ENCODE results near the gene PERM1. TPM values are rescaled to one million over a fixed set of nuclear protein-coding genes. Genes with fewer than 3 reads are reported as not detected.
"Not testable (repeated sequence)": the region's sequence is repeated elsewhere in the genome, so short reads cannot be mapped to it uniquely, and the experiment has no call there.

Gene PERM1
- total RNA-seq, 4 donors from 2014 or later: 0.24 to 0.93 (median 0.44) TPM

DNA sequence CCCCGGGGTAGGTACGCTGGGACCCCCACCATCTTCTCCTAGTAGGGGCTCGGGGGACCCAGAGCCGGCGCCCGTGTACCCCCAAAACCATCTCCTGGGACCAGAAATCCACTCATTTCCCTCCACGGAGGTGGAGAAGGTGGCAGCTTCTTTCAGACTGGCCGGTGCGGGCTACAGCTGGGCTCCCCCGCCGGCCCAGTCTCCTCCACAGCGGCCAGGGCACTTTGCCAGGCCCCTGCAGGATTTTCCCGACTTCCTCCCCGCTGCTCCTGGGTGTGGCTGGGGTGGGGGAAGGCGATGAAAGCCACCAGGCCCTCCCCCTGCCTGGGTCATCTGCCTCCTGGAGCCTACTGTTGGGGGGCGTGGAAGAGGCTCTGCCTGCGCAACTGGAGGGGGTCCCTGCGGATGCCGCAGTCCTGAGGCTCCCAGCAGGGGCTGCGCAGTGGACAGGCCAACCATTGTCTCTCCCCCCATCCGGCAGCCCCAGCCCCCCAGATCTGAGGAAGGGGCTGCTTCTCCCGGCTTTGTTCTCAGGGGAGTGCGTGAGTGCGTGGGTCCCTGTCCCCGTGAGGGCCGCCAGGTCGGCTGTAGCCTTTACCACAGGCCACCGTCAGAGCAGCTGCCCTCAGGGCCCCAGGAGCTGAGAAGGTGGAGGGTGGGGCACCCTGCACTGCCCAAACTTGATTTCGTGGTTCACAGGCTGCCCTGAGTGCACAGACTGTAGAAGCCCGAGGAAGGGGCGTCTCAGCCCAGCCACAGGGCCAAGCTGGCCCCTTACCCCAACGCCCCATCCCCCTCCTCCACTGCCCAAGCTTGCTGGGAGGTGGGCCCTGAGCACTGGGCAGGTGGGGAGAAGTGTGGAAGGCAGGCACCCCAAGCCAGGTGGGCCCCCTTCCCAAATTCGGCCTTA, 39.4 kb upstream of the PERM1 start:
- Histone ChIP-seq H3K27me3 (no peaks in the 10 kb centered on the region), H3K4me1 (peaks cover 59% of the 10 kb centered on the region), H3K36me3 (no peaks in the 10 kb centered on the region), H3K9me3 (no peaks in the 10 kb centered on the region), H3K27ac (no peak overlapping the region), H3K4me3 (peak overlapping the region; percentile 75)
- WGBS: no CpG with 5 or more reads among the region's 33 CpGs
- TF ChIP-seq POLR2A (IDR thresholded peaks at IDR 0.05) (no peak), EP300 (IDR thresholded peaks at IDR 0.05) (no peak), POLR2AphosphoS5 (IDR thresholded peaks at IDR 0.05) (no peak)
- TF ChIP-seq, protein P1, sequence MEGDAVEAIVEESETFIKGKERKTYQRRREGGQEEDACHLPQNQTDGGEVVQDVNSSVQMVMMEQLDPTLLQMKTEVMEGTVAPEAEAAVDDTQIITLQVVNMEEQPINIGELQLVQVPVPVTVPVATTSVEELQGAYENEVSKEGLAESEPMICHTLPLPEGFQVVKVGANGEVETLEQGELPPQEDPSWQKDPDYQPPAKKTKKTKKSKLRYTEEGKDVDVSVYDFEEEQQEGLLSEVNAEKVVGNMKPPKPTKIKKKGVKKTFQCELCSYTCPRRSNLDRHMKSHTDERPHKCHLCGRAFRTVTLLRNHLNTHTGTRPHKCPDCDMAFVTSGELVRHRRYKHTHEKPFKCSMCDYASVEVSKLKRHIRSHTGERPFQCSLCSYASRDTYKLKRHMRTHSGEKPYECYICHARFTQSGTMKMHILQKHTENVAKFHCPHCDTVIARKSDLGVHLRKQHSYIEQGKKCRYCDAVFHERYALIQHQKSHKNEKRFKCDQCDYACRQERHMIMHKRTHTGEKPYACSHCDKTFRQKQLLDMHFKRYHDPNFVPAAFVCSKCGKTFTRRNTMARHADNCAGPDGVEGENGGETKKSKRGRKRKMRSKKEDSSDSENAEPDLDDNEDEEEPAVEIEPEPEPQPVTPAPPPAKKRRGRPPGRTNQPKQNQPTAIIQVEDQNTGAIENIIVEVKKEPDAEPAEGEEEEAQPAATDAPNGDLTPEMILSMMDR (IDR thresholded peaks at IDR 0.05): no peak
- DNase-seq (ENCODE audit: low spot score in 2 of 2): no peak

DNA sequence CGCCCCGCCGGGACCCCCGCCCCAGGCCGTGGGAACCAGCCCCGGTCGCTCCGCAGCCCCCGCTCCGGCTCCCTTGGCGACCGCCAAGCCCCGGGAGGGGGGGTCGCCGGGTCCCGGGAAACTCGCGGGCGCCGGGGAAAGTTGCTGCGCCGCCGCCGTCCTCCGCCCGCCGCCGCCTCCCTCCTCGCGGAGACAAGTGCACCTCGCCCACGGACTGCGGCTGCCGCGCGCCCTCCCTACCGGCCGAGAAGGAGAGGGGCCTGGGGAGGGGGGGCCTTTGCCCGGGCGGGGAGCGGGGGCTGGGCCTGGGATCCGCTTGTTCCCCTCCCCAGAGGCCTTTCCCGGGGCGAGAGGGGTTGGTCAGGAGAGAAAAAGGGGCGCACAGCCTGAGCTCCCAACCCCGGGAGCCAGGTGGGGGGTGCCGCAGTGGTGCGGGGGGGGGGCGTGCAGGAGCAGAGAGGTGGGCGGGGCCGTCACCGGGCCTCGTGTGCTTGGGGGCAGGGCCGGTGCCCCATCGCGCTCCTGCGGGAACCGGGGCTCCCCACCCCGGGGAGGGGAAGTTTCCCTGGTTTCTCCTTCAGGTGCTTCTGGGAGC, 38.6 kb upstream of the PERM1 start:
- Histone ChIP-seq H3K9me3 (no peaks in the 10 kb centered on the region), H3K27ac (peak overlapping the region; percentile 90), H3K36me3 (no peaks in the 10 kb centered on the region), H3K4me3 (peak overlapping the region; percentile 75), H3K27me3 (no peaks in the 10 kb centered on the region), H3K4me1 (peaks cover 53% of the 10 kb centered on the region)
- no peak for DNase-seq (ENCODE audit: low spot score in 2 of 2)
- TF ChIP-seq POLR2AphosphoS5 (IDR thresholded peaks at IDR 0.05) (no peak), POLR2A (IDR thresholded peaks at IDR 0.05) (no peak), EP300 (IDR thresholded peaks at IDR 0.05) (no peak)
- TF ChIP-seq, protein P1 (IDR thresholded peaks at IDR 0.05): no peak
- WGBS: no CpG with 5 or more reads among the region's 59 CpGs

DNA sequence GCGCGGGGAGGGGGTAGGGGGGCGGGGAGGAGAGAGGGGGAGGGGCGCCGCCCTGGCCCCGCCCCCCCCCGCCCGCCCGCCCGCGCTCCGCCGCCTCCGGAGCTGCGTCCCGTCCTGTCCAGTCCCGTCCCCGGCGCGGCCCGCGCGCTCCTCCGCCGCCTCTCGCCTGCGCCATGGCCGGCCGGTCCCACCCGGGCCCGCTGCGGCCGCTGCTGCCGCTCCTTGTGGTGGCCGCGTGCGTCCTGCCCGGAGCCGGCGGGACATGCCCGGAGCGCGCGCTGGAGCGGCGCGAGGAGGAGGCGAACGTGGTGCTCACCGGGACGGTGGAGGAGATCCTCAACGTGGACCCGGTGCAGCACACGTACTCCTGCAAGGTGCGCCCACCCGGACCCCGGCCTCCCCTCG, 38.1 kb upstream of the PERM1 start, which contains the start of gene AGRN:
AGRN (plus strand) TSS at position 121 of the 405 bp plus-strand sequence; CDS start at position 174, 53 bp downstream.
- H3K36me3 ChIP-seq: no peaks in the 10 kb centered on the region
- peaks cover 49% of the 10 kb centered on the region for H3K4me1 ChIP-seq
- 0% methylated on average over 1 of the region's 58 CpGs for WGBS
- no peak for DNase-seq (ENCODE audit: low spot score in 2 of 2)
- TF ChIP-seq EP300 (IDR thresholded peaks at IDR 0.05) (no peak), POLR2A (IDR thresholded peaks at IDR 0.05) (no peak), POLR2AphosphoS5 (IDR thresholded peaks at IDR 0.05) (no peak)
- TF ChIP-seq, protein P1 (IDR thresholded peaks at IDR 0.05): no peak
- no peaks in the 10 kb centered on the region for H3K27me3 ChIP-seq
- H3K27ac ChIP-seq: peak within 1 kb of the TSS; percentile 90
- peak within 1 kb of the TSS; percentile 75 for H3K4me3 ChIP-seq
- no peaks in the 10 kb centered on the region for H3K9me3 ChIP-seq

DNA sequence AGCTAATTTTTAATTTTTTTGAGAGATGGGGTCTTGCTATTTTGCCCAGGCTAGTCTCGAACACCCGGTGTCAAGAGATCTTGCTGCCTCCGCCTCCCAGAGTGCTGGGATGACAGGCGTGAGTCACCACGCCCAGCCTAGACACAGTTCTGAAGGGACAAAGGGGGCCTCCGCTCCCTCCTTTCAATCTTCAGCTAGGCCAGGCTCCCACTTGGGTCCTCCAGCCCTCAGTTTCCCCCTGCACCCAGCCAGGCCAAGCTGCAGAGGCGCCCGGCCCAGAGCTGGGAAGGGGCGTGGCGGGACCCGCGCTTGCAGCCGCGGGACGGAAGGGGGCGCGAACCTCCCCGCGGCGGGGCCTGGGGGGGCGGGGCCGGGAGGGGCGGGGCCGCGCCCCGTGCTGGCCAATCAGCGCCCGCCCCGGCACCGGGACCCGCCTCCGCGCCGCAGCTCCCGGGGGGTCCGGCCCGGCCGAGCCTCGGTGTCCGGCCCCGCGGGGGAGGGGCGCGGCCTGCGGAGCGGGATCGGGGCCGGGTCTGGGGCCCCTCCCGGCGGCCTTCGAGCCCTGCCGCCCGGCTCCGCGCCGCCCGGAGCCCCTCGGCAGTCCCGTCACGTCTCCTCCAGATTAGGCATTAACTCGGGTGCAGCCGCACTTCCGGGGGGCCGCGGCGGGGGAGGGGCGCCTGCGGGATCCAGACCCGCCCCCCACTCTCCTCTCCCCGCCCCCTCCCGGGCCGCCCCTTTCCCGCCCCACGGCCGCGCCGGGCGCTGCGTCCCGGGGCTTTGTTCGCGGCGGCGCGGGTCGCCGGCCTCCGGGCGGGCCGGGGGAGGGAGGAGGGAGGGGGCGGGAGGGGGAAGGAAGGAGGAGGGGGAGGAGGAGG, 37.5 kb upstream of the PERM1 start:
- Histone ChIP-seq H3K36me3 (no peaks in the 10 kb centered on the region), H3K4me3 (peak overlapping the region; percentile 75), H3K9me3 (no peaks in the 10 kb centered on the region), H3K27me3 (no peaks in the 10 kb centered on the region), H3K4me1 (peaks cover 48% of the 10 kb centered on the region), H3K27ac (peak overlapping the region; percentile 90)
- no peak for DNase-seq (ENCODE audit: low spot score in 2 of 2)
- WGBS: 9% methylated on average over 8 of the region's 91 CpGs
- TF ChIP-seq, protein P1 (IDR thresholded peaks at IDR 0.05): peak in 1 of 2 donors; percentile 69
- no peak for TF ChIP-seq EP300 (IDR thresholded peaks at IDR 0.05)

DNA sequence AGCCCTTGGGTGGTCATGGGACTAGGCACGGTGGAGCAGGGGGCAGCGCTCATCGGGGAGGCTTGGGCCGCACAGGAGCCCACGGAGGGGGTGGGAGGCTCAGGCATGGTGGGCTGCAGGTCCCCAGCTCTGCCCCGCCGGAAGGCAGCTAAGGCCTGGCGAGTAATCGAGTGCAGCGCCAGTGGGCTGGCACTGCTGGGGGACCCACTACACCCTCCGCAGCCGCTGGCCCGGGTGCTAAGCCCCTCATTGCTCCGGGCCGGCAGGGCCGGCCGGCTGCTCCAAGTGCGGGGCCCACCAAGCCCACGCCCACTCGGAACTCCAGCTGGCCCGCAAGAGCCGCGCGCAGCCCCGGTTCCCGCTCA, 36.4 kb upstream of the PERM1 start:
- H3K4me1 ChIP-seq: peaks cover 50% of the 10 kb centered on the region
- WGBS: 97% methylated on average over 5 of the region's 26 CpGs

DNA sequence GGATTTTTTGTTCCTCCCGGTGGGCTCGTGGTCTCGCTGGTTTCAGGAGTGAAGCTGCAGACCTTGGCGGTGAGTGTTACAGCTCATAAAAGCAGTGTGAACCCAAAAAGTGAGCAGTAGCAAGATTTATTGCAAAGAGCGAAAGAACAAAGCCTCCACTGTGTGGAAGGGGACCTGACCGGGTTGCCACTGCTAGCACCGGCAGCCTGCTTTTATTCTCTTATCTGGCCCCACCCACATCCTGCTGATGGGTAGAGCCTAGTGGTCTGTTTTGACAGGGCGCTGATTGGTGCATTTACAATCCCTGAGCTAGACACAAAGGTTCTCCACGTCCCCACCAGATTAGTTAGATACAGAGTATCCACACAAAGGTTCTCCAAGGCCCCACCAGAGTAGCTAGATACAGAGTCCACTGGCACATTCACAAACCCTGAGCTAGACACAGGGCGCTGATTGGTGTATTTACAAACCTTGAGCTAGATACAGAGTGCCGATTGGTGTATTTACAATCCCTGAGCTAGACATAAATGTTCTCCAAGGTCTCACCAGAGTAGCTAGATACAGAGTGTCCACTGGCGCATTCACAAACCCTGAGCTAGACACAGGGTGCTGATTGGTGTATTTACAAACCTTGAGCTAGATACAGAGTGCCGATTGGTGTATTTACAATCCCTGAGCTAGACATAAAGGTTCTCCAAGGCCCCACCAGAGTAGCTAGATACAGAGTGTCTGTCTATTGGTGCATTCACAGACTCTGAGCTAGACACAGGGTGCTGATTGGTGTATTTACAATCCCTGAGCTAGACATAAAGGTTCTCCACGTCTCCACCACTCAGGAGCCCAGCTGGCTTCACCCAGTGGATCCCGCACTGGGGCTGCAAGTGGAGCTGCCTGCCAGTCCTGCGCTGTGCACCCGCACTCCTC, 35.8 kb upstream of the PERM1 start:
- WGBS: 78% methylated on average over 12 of the region's 17 CpGs
- H3K4me3 ChIP-seq; H3K36me3 ChIP-seq; DNase-seq (ENCODE audit: low spot score in 2 of 2); H3K27ac ChIP-seq; H3K27me3 ChIP-seq; H3K9me3 ChIP-seq: not testable (repeated sequence)
- peaks cover 51% of the 10 kb centered on the region for H3K4me1 ChIP-seq

More for the DNA sequence above, 36.4 kb upstream of the PERM1 start:
- H3K9me3 ChIP-seq; H3K27me3 ChIP-seq; H3K4me3 ChIP-seq; DNase-seq (ENCODE audit: low spot score in 2 of 2); H3K36me3 ChIP-seq; H3K27ac ChIP-seq: not testable (repeated sequence)
